HG02678 (cell line): Measurements from ENCODE around the gene FAM222B.
A peak's percentile ranks its signal among the peaks of the same experiment; 100 is the strongest.
"Not testable (repeated sequence)": the region's sequence is repeated elsewhere in the genome, so short reads cannot be mapped to it uniquely, and the experiment has no call there.

Source experiments
- ATAC-seq: cut with Tn5 transposase; IDR thresholded peaks from one replicate; pipeline ENCODE4 v1.9.1; 2021; ENCODE audit warnings: mild to moderate bottlenecking, moderate library complexity; ENCODE audit not compliant: unreplicated experiment

FAM222B gene

DNA sequence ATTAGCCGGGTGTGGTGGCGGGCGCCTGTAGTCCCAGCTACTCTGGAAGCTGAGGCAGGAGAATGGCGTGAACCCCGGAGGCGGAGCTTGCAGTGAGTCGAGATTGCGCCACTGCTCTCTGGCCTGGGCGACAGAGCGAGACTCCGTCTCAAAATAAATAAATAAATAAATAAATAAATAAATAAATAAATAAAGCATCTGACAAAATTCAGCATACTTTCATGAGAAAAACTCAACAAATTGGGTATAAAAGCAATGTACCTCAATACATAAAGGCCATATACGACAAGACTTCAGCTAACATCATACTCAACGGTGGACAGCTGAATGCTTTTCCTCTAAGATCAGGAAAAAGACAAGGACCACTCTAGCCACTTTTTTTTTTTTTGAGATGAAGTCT is 63.0 kb downstream of the FAM222B start:
- ATAC-seq: not testable (repeated sequence)

DNA sequence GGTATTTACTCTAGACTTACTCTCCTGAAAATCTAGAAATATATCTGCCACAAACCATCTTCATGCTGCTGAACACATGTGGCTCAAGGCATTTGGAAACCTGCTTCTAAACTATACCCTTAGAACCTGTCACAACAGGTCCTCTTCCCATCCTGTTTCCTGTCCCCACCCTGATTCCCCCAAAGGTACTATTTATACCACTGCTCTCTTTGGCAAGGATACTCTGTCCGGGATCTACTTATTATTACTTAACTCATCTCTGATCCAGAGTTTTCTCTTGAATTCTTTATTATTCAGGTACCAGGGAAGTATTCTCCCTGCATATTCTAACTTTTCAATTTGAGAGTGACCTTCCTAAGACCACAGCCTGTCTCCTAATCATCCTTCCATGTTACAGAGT is 65.4 kb downstream of the FAM222B start:
- no peak for ATAC-seq

DNA sequence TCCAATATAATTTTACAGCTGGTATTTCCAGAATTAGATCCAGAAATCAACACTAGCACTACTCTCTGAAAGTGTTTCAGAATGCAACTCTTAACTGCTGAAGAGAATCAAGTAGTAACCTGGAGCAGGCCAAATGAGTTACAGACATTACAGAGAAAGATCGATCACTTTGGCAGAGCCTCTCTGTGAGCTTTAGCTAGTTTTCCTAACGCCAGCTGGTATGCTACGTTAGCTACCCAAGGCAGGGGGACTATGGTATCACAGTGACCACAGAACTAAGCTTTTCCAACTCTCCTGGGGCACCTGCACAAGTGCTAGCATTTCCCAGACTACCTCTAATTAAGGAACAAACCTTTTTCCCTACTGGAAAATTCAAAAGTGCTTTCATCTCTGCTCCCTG is 68.4 kb downstream of the FAM222B start:
- no peak for ATAC-seq

DNA sequence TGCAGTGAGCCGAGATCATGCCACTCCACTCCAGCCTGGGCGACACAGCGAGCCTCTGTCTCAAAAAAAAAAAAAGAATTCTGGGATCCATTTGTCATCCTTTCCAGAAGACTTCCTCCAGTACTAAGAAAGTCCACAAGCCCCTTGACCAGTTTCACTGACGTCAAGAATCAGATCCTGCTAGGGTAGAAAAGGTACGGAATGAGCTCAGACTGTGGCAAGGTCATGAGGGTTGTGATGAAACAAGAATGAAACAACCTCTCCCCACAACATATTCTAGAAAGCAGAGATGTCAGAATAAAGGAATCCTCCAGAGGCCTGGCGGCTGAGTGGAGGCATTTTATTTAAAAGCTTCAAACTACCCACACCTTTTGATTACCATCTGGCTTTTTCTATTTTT is 68.9 kb downstream of the FAM222B start:
- no peak for ATAC-seq

DNA sequence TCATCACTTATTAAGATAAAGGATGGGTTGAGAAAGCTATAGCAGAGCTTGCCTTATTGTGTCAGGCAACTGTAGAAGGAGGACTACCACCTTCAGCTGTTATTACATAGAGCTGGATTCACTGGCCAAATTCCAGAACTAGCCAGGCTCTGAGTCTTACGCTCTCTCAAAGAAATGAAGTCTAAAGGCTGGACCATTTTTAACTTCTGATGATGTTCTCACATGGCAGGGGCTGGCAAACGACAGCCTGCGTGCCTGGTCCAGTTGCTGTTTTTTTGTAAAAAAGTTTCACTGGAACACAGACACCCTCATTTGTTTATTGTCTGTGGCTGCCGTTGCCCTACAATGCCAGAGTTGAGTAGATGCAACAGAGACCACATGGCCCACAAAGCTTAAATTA is 77.6 kb downstream of the FAM222B start:
- ATAC-seq: no peak

DNA sequence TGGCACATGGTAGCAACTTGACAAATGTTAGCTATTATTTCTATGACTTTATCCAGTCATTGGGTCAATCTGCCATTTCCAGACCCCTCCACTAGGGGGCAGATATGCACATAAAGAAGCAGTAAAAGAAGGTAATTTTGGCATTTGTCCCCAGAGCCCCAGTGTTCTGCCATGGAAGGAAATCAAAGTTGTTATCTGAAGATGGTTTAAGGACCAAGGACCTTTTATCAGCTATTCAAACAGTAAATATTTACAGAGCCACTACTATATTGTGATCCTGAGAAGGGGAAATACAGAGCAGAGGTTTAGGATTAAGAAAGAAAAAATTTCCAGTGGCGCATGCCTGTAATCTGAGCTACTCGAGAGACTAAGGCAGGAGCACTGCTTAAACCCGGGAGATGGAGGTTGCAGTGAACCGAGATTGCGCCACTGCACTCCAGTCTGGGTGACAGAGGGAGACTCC is 78.8 kb downstream of the FAM222B start:
- no peak for ATAC-seq

DNA sequence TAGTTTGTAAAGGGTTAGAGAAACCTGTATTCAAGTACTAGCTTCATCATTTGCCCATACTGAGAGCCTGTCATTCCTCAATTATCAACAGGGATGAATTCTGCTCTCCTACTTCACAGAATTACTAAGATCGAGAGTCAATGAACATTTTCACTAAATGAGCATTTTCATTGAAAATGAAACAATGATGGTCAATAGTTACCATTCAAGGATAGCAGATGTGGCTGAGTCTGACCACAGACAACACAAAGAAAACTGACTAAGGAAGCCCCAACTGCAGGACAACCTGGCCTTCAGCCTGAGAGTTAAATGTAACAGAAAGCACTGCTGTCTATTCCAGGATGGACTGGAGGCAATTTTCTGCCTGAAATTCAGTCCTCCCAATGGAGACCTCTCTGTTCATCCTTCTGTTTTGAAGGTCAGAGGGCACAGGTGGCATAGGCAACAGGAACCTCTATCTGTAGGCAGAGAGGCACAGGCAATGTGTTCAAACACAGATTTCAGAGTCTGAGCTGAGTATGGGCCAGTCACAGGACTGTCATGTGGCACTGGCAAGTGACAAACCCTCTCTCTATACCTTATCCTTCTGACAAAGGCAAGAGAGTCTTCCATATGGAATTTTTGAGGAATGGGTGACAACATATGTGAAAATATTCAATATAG is 79.3 kb downstream of the FAM222B start:
- no peak for ATAC-seq

DNA sequence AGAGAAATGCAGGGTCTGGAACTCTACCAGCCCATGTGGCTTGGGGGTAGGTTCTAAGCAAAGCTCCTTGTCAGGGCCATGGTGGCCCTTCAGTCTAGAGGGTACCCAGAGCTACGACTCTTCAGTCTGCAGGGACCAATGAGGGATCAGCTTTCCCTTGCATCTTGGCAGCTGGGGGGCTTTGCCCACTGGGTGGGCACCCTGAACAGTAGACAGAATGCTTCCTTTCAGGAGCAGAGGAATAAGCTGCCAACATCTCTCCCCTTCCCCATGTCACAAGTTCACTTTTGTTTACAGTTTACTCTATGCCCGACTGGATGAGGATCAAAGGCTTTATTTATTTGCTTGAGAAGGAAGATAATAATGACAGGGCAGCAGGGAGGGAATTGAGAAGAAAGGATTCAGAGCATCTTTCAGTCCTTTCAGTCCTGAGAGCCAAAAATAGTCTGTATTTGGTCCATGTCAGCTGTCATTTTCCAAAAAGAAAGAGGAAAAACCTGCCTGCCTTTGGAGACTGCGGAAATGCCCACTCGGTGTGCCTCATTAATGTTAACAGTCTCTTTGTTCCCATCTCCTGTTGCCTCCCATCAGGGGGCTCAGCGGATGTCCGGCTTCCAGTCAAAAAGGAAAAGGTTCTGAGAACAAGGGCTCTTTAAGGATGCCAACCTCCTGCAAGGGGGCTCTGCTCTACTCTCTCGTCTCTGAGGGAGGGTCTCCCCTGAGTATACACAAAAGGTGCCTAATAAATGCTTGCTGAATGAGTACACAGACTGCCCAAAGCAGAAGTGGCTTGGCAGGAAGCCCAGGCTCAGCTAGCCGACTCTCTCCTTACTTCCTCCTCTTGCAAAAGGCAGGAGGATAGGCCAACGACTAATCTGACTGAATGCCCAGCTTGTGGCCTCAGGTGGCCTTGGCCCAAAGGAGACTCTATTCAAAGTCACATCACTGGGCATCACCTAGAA is 81.7 kb downstream of the FAM222B start:
- ATAC-seq: no peak

DNA sequence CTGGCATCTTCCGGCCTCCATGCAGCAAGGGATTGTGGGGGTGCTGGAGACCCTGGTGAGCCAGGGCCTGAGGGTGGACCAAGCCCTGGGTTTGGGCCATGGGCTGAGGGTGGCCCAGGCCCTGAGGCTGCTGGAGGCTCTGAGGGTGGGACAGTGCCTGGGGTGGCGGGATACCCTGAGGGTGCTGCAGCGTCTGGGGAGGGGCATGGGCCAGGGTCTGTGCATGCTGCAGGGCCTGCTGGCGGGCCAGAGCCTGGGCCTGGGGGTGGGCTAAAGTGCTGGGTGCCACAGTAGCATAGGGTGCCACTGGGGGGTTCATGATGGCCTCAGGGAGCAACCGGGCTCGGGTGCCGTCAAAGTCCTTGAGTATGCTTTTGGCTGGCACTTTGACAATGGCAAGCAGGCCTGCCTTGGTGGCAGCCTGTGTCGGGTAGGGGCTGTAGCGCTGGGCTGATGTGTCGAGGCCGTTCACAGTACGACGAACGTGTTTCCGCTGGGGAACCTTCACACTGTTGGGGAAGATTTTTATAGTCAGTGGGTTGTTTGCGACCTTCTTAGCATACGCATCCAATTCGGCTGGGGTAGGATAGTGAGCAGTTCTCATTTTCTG is 83.2 kb downstream of the FAM222B start:
- no peak for ATAC-seq

DNA sequence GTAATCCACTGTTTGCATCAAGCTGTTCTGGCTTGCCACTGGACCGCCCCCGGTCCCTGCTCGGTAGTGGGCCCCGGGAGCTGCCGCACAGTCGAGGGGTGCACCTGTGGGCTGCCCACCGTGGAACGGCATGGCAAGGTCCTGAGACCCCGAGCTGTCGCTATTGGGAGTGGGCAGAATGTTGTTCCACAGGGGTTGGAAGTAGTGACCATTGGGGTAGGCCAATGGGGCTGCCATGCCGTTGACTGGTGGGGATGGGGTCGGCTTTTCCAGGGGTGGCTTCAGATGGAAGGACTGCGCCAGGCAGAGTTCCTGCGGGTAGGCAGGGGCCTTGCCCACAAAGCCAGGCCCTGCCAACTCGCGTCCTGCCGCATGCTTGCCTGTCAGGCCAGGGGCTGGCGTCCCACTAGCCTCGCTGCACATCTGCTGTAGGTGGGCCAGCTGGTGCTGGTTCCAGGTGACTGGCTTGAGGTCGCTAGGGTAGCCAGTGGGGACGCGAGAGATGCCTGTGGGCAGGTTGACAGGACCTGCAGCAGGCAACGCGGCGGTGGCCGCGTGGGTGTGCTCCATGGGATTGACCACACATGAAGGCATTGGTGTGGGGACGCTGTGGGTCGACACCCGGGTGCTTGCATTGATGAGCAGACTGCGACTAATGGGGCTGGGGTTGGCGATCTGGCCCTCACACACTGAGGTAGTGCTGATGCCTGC is 84.0 kb downstream of the FAM222B start:
- ATAC-seq: no peak

DNA sequence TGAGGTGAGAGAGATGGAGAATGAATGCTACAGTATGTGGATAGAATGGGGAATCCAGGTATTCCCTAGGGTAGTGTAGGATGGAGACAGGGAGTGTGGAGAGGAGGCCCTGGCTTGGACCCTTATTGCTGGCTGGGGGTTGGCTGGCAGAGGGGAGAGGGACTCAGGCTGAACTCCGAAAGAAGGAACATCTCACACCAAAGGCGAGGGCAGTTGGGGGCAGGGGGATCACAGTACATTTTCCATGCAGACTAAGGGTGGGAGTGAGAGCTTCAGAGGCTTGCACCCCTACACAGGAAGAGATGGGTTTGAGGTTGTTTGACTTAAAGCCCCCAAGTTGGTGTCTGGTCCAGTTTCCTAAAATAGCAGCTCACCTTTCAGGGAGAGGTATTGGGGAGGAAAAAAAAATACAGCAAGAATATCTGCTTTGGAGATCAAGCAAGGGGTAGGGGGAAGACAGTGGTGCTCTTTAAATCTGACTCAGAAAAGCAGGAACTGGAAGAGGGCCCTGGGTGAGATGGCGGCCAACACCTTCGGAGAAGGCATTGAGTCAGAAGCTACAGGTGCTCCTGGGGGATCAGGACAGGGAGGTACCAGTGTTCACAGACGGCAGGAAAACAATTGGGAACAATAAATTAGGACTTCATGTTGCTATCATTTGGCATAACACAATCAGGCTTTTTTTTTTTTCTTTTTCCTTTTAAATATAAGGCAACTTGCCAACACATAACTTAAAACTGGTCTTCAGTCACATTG is 86.4 kb downstream of the FAM222B start:
- no peak for ATAC-seq

DNA sequence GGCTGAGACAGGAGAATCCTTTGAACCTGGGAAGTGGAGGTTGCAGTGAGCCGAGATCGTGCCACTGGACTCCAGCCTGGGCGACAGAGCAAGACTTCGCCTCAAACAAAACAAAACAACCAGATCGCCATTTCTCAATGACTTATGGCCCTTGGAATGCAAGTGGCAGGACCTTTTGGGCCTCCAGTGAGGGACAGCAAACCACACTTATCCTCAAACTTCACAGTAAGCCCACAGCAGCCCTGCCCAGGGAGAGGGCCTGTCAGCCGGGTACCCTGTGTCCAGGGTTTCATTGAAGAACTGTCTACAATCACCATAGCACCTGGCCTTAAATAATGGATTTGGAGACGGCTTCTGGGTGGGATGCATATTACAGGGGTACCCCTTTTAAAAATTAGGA is 87.1 kb downstream of the FAM222B start:
- ATAC-seq: no peak

DNA sequence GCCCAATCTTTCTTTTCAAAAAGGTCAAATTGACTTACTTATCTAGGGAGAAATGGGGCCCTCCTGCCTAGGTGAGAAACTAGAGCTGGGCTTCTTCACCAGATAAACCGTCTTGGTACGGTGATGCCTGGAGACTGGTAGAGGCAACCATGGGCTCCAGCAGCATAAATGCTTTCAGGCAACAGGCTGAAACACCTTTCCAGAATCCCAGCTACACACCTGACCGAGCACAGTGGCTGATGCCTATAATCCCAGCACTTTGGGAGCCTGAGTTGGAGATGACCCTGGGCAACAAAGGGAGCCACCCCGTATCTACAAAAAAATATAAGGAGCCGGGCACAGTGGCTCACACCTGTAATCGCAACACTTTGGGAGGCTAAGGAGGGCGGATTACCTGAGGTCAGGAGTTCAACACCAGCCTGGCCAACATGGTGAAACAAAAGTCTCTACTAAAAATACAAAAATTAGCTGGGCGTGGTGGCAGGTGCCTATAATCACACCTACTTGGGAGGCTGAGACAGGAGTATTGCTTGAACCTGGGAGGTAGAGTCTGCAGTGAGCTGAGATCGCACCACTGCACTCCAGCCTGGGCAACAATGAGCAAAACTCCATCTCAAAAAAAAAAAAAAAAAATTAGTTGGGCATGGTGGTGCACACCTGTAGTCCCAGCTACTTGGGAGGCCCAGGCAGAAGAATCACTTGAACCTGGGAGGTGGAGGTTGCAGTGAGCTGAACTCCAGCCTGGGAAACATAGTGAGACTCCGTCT is 90.8 kb downstream of the FAM222B start:
- no peak for ATAC-seq

DNA sequence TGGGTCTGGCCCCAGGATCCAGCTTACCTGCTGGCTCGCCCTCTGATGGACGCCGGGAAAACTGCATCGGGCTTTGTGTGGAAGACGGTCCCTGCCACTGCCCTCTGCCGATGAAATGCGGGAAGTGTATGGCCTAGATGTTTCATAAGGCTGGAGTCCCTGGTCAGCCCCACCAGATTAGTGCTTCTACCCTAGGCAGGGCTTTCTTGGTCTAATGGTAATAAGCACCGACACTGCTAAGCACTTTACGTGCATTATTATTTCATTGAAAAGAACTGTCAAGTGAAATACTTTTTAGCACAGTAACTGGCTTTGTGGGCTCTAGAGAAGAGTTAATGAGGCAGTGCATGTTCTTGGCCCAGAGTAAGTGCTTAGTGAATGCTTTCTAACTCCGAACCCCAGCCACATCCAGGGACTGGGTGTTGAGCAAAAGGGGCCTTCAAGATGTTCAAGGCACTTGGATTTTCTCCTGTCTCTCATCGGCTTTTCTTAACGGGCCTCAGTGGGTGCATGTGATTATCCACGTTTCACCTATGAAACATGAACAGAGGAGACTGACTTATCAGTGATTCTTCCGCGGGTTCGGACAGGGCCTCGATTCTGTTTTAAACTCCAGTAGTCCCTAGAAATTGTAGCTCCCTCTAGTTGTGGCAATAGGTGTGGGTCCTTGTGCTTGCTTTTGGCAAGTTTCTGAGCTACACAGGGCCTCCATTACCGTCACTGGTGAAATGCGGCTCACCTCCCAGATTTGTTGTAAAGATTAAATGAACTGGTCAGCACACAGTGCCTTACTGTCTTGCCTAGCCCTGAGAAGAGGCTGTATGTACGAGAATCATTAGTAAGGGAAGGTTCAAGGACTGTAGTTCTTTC is 92.2 kb downstream of the FAM222B start:
- ATAC-seq: peak; percentile 76

DNA sequence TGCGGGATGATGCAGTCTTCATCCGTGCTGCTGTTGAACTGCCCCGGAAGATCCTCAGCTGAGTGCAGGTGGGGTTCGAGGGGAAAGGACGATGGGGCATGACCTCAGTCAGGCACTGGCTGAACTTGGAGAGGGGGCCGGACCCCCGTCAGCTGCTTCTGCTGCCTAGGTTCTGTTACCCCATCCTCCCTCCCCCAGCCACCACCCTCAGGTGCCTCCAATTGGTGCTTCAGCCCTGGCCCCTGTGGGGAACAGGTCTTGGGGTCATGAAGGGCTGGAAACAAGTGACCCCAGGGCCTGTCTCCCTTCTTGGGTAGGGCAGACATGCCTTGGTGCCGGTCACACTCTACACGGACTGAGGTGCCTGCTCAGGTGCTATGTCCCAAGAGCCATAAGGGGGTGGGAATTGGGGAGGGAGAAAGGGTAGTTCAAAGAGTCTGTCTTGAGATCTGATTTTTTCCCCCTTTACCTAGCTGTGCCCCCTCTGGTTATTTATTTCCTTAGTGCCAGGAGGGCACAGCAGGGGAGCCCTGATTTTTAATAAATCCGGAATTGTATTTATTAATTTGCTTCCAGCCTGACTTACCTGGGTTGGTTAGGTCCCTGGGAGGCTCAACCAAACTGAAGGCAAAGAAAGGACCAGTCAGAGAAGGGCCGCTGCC is 92.9 kb downstream of the FAM222B start:
- ATAC-seq: no peak

DNA sequence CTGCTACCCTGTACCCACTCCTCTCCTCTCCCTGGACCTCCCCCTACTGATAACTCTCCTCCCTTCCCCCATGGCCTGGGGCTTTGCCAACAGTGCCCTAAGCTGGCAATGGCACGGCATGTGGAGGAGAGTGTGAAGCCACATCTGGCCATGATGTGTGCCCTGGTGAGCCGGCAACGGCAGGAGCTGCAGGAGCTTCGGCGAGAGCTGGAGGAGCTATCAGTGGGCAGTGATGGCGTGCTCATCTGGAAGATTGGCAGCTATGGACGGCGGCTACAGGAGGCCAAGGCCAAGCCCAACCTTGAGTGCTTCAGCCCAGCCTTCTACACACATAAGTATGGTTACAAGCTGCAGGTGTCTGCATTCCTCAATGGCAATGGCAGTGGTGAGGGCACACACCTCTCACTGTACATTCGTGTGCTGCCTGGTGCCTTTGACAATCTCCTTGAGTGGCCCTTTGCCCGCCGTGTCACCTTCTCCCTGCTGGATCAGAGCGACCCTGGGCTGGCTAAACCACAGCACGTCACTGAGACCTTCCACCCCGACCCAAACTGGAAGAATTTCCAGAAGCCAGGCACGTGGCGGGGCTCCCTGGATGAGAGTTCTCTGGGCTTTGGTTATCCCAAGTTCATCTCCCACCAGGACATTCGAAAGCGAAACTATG is 93.6 kb downstream of the FAM222B start:
- no peak for ATAC-seq
